CD4-positive, alpha-beta T cell treated with Interleukin-4 for 1 hour (primary cell): ENCODE results near the gene CYP24A1.

Experiments
- DNase-seq, 2 donors: peaks; one replicate each; pipeline ENCODE4 v3.0.0-alpha.2; 2020 to 2022

Gene CYP24A1

GRCh38 chr20:54173653-54174456 is at the start of gene CYP24A1:
CYP24A1 (minus strand) TSS chr20:54173986; CDS start chr20:54173579, 407 bp downstream.
- no peak for DNase-seq

DNA sequence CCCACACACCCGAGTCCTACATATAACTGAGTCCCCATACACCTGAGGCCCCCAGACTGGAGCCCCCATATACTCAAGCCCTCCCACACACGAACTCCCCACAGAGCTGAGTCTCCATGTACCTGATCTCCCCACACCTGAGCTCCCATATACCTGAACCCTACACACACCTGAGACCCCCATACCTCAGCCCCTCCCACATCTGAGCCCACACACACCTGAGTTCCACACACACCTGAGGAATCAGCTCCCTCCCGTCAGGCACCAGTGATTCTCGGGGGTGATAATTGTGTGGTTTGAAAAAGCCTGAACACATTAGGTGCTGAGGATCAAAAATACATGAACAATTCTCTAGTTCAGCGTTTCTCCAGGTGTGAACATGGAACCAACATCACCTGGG is 49.5 kb upstream of the CYP24A1 start:
- no peak for DNase-seq

DNA sequence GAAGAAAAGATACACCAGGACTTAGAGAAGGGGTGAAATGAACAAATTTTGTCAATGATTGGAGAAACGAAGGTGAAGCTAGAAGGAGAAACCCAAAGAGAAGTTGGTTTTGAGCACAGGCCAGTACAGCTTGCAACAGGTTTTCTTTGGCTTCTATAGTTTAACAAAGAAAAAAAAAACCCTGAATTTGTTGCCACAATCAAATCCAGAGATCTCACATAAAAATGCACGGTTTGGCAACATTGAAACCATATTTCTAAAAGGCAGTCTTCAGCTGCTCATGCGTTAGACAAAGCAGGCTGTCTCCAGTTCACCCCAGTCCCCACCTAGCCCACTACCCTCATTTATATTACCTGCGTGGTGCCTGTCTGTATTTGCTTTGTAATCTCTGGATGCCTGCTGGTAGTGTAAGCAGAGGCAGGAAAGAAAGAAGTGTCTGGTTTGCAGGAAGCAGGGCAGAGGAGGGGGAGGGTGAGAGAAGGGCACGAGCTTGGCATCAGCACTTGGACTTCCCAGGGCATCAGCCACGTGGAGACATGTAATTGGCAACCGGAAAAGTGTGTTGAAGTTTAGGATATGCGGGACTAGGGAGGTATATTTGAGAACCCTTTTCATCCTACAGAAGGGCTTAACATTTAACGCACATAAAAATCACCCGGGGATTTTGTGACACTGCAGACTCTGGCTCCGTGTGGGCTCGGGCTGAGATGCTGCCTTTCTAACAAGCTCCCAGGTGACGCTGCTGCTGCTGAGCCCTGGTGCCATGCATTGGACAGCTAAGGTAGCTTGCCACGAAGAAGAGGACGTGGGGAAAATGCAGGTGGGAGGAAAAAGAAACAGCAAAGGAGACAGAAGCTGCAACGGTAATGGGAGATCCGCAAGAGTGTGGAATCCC is 48.5 kb upstream of the CYP24A1 start:
- no peak for DNase-seq

DNA sequence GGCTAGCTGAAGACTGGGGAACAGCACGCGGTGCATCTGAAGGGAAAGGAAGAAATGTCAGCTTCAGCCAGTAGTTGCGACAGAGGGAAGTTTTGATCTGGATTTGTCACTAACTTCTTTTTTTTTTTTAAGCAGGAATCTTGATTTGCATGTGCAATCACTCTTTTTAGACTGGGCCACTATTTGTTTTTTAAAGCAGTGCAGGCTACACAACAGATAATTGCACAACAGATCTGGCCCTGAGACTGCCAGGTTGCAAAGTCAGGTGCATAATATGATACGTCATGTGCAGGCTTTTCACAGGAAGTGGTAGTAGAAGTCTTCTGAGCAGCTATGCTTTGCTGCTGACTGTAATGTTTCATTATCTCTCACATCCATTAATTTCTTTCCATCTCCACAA is 47.6 kb upstream of the CYP24A1 start:
- DNase-seq, result peak in 1 of 2 donors; percentile 21

GRCh38 chr20:54220722-54221121 is 46.9 kb upstream of the CYP24A1 start:
- DNase-seq, result no peak

DNA sequence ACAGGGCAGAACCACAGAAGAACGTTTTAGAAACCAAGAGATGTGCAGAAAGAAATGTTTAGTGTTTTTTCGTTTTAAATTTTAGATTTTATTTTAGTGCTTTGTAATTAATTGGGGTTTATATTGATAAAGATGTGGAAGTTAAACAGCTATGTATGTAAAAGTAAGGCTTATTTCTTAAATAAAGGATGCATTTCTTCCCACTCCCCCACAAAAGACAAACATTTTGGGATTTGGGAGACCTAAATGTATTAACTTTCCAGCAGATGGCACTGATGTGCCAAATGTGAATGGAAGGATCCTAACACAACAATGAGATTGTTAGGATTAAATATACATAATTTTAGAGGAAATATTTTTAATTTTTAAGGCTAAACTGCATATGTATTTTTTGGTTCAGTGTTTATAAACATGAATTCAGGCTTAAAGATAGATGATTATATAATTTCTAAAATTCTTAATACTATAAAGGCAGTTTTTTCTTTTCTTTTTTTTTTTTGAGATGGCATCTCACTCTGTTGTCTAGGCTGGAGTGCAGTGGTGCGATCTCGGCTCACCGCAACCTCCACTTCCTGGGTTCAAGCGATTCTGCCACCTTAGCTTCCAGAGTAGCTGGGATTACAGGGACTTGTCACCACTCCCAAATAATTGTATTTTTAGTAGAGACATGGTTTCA is 46.1 kb upstream of the CYP24A1 start:
- no peak for DNase-seq

DNA sequence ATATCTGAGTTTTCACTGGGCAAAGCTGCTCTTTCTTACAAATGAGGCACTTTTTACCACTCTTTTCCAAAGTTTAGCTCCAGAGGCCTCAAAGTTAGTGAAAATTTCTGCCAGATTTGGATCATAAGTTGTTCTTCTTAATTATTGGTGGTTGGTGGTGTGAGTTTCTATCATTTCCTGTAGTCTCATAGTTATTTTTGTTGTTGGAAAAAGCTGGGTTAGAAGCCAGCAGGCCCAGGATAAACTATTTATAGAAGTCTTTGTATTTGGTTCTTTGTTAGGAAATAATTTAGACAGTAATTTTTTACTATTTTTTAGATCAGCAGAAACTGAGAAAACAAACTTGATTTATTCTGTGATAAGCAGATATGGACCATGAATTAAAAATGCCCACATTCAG is 44.7 kb upstream of the CYP24A1 start:
- no peak for DNase-seq

- no peak for DNase-seq
Measured at GRCh38 chr20:54217762-54218161, 44.0 kb upstream of the CYP24A1 start.

DNA sequence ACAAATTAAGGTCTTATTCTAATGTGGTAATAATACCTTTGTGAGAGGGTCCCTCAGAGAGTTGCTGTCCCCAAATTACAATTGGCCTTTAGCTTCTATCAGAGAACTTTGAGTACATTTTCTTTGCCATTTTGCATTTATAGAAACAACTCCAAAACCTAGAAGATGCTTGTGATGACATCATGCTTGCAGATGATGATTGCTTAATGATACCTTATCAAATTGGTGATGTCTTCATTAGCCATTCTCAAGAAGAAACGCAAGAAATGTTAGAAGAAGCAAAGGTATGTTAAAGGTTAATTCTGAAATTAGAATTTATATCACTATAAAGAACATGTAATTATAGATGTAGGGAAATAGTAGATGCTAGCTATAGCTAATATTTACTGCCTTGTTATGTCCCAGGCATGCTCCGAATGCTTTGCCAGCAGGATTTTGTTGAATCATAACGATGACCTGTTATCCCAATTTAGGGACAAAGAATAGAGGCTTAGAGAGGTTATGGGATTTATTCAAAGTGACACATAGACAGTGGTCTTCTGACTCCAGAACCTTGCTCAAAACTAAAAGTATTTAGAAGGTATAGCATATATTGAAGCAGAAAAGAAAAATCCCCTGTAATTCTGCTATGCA is 41.5 kb upstream of the CYP24A1 start:
- no peak for DNase-seq

DNA sequence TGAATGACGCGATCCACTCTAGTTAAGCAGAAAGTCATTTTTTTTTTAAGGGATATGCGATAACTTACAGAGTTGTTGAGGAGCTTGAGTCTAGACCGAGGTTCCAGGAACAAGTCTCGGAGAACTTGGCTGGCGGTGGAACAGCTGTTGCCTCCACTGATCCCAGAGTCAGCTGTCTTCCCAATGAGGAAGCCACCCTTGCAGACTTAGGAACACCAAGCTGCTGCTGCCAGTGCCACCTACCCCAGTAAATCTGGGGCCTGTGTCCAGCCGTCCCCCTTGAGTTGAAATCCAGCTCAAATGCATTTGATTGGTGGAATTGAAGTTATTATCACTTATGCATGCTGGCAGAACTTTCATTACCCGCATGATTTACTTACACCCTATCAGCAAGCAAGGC is 40.8 kb upstream of the CYP24A1 start:
- DNase-seq, result no peak

DNA sequence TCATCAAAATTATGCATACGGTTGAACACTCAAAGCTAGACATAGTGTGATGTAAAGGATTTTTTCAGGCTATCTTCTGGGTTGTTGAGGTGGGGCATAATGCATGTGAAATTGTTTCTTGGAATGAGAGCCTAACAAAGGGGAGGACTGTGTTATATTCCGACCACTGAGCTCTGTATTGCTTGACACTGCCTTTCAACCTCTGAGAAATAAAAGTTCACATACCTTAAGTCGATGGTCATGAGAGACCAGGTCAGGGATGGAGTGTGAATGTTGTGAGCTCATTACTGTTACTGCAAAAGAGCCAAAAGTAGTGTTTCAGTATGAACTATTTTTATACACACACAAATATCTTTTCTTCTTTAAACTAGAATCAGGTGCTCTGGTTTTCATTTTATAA is 39.1 kb upstream of the CYP24A1 start:
- no peak for DNase-seq

DNA sequence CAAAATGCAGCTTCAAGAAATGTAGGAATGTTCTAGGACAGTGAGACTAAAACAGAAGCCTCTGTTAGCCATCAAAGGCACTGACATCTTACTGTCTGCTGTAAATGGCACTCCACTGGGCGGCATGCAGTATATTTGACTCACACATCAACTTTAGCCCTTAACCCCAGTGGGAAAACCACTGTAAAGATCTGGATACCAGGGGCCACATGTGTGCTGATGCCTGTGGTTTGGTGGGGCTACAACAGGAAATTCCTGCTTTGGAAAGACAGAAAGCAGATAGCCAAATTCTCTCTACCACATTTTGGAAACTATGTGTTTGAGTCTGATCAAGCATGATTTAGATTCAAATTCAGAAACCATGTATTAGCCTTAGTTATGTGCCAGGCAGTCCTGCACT is 38.4 kb upstream of the CYP24A1 start:
- DNase-seq, result no peak

DNA sequence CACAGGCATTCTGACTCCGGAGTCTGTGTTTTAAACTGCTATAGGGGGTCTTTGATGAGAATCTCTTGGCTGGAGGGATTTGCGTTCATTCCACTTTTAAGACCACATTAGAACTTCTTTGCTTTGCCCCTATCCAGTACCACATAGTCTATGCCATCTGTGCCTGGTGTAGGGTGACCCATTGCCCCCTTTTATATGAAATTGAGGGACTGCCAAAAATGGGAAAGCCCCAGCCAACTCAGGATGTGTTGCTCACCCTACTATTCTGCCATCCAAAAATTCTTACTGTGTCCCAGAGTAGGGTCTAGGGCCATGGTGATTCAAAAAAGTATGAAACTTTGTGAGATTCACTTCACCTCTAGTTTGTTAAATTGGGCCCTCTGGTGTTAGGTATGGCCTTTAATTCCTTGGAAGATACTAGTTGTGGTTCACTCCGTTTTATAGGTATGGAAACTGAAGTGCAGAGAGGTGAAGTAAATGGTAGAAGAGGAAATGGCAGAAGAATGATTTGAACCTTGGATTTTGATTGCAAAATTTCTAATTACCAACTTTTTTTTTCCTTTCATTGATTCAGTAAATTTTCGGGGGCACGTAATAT is 35.5 kb upstream of the CYP24A1 start:
- no peak for DNase-seq

DNA sequence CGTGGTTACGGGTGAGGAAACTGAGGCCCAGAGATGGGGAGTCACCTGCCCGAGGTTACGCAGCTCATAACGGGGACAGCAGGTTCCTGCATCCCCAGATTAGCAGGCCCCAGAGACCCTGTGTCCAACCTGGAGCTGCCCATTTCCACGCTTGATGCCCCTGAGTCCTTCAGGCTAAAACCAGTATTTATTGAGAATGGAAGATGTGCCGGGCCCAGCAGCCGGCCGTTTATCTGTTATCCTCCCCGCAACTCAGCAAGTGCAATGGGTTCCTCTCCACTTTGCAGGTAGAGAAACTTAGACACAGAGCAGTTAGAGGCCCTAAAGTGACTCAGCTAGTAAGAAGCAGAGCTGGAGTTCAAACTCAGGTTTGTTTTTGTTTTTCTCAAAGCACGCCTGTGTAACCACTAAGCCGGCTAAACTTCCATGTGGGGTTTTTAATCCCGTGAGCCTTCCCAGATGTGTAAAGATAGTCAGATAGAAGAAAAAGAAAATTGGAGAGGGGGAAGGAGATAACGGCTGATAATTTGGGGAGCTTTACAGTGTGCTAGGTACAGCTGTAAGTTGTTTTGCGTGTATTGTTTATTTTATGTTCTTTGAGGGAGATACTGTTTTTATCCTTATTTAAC is 34.9 kb upstream of the CYP24A1 start:
- no peak for DNase-seq

DNA sequence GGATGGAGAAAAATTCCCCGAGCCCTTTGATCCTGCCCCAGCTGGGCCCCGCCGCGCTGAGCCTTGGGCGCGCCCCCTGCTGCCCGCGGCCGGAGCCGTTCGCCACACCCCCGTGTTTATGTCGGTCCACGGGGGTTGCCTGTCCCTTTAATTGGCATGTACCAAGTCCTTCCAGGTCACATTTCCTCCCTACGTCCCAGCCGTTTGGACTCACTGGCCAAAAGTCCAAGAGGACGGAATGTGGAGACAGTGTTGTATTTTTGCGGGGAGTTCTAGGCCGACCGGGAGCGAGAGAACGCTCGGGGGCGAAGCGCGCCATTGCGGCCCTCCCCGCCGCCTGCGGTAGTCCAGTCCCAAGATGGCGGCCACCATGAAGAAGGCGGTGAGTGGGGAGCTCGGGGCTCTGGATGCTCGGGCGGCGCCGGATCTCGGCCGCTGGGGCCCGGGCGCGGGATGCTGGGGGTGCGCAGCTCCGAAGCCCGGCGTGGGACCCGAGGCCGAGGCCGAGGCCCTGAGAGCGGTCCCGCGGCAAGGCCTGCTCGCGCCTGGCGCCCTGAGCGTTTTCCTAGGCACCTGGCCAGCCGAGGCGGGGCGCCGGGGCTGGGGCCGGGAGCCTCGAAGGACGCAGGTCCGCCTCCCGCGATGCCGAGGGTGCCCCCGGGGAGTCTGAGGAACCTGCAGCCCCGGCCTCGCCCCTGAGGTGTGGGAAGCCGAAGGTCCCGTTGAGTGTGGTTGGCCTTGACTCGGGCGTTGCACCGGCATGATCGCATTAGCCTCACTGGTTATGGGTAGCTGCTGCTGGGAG is 34.2 kb upstream of the CYP24A1 start, which contains the start of gene PFDN4:
Gene PFDN4 (plus strand): TSS at position 345 of the 805 bp plus-strand sequence. CDS start 14 bp downstream, at position 359.
- DNase-seq, result peak; percentile 78 to 85

DNA sequence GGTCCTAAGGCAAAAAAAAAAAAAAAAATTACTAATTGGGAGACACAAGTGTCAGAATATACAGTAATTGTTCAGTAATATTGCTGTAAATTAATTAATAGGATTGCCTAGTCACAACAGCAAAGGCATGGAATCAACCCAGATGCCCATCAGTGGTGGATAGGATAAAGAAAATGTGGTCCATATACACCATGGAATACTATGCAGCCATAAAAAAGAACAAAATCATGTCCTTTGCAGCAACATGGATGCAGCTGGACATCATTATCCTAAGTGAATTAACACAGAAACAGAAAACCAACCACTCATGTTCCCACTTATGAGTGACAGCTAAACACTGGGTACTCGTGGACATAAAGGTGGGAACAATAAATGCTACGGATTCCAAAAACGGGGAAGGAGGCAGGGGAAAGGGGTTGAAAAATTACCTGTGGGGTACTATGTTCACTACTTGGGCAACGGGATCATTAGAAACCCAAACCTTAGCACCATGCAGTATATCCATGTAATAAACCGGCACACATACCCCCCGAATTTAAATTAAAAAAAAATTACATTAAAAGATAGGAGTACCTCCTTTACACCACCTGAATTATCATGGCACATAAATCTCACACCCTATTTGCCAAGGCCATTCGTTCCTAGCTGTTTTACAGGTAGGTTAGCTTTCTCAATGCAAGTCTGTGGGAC is 33.4 kb upstream of the CYP24A1 start:
- DNase-seq, result no peak

DNA sequence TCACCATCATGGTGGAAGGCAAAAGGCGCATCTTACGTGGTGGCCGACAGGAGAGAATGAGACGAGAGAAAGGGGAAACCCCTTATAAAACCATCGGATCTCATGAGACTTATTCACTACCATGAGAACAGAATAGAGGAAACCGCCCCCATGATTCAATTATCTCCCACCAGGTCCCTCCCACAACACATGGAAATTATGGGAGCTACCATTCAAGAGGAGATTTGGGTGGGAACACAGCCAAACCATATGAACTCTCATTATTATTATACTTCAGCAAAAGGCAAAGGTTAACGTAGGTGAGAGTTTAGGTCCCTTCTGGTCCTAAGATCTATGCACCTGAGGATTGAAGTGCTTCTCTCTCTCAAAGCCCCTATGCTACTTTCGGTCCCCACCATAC is 31.7 kb upstream of the CYP24A1 start:
- no peak for DNase-seq

DNA sequence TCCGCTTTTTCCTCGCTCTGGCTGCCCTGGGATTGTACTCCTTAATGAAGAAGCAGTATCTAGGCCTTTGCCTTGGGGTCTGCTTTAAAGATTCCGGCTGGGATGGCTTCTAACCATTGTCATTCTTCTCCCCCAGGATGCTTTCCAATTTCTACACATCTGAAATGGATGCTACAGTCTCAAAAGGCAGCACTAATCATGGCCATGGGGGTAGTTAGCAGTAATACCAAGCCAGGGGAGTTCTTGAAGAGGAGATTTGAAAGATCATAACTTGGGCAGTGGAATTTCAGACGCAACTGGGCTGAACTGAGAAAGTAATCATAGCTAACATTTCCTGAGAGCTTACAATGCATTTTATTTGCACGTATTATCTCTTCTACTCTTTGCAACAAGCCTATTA is 30.7 kb upstream of the CYP24A1 start:
- DNase-seq, result no peak

DNA sequence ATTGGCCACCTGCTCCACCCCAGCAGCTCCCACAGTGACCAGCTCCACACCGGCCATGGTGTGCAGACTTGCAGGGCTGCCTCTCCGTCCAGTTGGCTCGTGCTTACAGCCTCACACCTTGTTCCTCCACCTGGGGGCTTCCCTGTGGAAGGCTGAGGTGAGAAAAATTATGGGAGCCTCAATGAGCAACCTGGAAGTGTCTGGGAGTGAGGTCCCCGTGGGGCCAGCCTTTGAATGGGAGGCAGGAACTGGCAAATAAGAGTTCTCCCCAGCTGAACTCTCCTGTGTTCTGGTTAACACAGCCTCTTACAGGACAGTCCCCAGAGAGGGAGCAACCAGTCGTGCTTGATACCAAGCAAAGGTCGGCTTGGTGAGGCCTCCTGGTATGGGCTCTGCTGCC is 30.3 kb upstream of the CYP24A1 start:
- no peak for DNase-seq

GRCh38 chr20:54203281-54203680 is 29.5 kb upstream of the CYP24A1 start:
- no peak for DNase-seq
